ENCODE data around the gene CUL1.

Gene CUL1

GRCh38 chr7:148761499-148762278, 63.0 kb downstream of the CUL1 start:
- DNase-seq (ENCODE audit: low spot score), result no peak

- no peak for DNase-seq (ENCODE audit: low spot score)
These were observed 64.9 kb downstream of the CUL1 start for GRCh38 chr7:148763622-148764021.

- no peak for DNase-seq (ENCODE audit: low spot score)
These were observed 71.3 kb downstream of the CUL1 start for GRCh38 chr7:148770004-148770403.

GRCh38 chr7:148772297-148773089, 73.8 kb downstream of the CUL1 start:
- DNase-seq (ENCODE audit: low spot score), result peak; percentile 50

- DNase-seq (ENCODE audit: low spot score), result no peak
These were observed 74.6 kb downstream of the CUL1 start for GRCh38 chr7:148773334-148773733.

- no peak for DNase-seq (ENCODE audit: low spot score)
These were observed 75.8 kb downstream of the CUL1 start for GRCh38 chr7:148774471-148774870.

GRCh38 chr7:148782757-148783456, 84.2 kb downstream of the CUL1 start:
- no peak for DNase-seq (ENCODE audit: low spot score)

- DNase-seq (ENCODE audit: low spot score), result no peak
These were observed 85.3 kb downstream of the CUL1 start for GRCh38 chr7:148783801-148784527.

- DNase-seq (ENCODE audit: low spot score), result no peak
These were observed 89.0 kb downstream of the CUL1 start for GRCh38 chr7:148787571-148788295.

GRCh38 chr7:148789220-148789619, 90.5 kb downstream of the CUL1 start:
- no peak for DNase-seq (ENCODE audit: low spot score)

GRCh38 chr7:148790131-148790726, 91.5 kb downstream of the CUL1 start:
- no peak for DNase-seq (ENCODE audit: low spot score)

- no peak for DNase-seq (ENCODE audit: low spot score)
These were observed 92.1 kb downstream of the CUL1 start for GRCh38 chr7:148790850-148791249.

- DNase-seq (ENCODE audit: low spot score), result no peak
These were observed 92.8 kb downstream of the CUL1 start for GRCh38 chr7:148791546-148791945.

- no peak for DNase-seq (ENCODE audit: low spot score)
These were observed 94.9 kb downstream of the CUL1 start for GRCh38 chr7:148793590-148793989.

GRCh38 chr7:148794476-148794875, 95.8 kb downstream of the CUL1 start:
- DNase-seq (ENCODE audit: low spot score), result no peak

GRCh38 chr7:148796841-148797240, 98.1 kb downstream of the CUL1 start:
- DNase-seq (ENCODE audit: low spot score), result no peak

- no peak for DNase-seq (ENCODE audit: low spot score)
These were observed 101.3 kb downstream of the CUL1 start for GRCh38 chr7:148799893-148800555.

- no peak for DNase-seq (ENCODE audit: low spot score)
These were observed 102.0 kb downstream of the CUL1 start for GRCh38 chr7:148800677-148801076.

- DNase-seq (ENCODE audit: low spot score), result no peak
These were observed 103.4 kb downstream of the CUL1 start for GRCh38 chr7:148802101-148802493.

- no peak for DNase-seq (ENCODE audit: low spot score)
These were observed 104.4 kb downstream of the CUL1 start for GRCh38 chr7:148803094-148803493.
